OCI-LY1 (cell line): ENCODE results near the gene SEMA4A.

Experiments
- CTCF ChIP-seq: fragments of 200-600 bp; sonication (generic), shearing (Covaris generic); IDR thresholded peaks from 2 replicates; pipeline ENCODE4 v1.5.1; 2017; ENCODE audit warnings: mild to moderate bottlenecking, antibody characterized with exemption, low read length, moderate library complexity, mixed read lengths
- EZH2 ChIP-seq: fragments of 200-600 bp; sonication (generic), shearing (Covaris generic); IDR thresholded peaks from 2 replicates; pipeline ENCODE4 v1.8.0; 2017; ENCODE audit warnings: borderline replicate concordance, mixed run types, mild to moderate bottlenecking, antibody characterized with exemption, low read length, moderate library complexity, mixed read lengths

DNA sequence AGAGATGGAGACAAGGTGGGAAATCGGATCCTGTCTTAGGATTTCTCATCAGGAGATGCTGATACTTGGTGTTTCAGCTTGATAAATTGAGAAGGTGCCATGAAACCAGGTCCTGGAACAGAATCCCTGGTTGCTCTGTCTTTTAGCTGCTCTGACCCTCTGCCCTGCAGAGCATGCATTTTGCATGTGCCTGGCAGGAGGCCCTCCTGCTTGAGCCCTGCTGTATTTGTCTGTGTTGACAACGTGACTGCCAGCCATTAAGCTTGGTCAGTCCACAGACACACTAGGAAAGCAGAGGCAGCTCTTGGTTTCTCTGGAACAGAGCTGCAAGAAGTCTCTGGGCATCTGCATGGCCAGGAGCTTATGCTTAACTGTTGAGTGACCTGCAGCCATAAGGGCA is 43.1 kb downstream of the SEMA4A start:
- TF ChIP-seq CTCF (no peak), EZH2 (no peak)
